ENCODE measurements around the gene CALN1. TPM values are rescaled to one million over a fixed set of nuclear protein-coding genes. Genes with fewer than 3 reads are reported as not detected.

CALN1 gene
- total and polyA plus RNA-seq, 2 of the 8 experiments (the other 6 are each of a cell fraction or from before 2014, with no cell fraction given), result 6.4 to 15.2 TPM

DNA sequence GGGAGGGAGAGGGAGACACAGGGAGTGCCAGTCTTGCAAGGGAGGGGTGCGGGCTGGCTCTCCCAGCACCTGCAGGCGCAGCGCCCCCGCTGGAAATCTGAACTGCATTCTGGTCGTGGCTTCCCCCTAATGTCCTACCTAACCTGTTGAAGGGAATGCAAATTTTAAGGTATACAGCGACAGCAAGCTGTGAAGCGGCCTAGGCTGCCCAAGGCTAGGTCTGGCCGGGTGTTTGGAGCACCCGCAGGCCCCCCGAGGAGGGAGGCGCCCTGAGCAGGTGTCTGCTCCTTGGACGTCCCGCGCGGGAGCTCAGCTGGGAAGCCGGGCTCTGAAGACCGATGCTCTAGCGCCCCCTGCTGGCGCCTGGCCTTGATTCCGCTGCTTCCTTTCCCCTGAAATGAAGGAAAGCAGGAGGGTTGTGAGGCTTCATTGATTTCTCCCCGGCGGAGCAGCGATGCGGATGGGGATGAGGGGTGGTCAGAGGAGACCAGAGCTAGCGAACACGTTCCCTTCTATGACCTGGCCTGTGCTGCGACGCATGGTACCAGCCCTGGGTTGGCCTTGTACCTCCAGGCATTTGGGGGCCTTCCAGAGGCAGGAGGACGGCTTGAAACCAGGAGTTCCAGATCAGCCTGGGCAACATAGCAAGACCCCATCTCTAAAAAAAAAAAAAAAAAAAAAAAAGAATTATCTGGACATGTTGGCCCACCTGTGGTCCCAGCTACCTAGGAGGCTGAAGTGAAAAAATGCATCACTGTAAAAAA is 678.8 kb downstream of the CALN1 start (continued):
- TF ChIP-seq, protein P1, sequence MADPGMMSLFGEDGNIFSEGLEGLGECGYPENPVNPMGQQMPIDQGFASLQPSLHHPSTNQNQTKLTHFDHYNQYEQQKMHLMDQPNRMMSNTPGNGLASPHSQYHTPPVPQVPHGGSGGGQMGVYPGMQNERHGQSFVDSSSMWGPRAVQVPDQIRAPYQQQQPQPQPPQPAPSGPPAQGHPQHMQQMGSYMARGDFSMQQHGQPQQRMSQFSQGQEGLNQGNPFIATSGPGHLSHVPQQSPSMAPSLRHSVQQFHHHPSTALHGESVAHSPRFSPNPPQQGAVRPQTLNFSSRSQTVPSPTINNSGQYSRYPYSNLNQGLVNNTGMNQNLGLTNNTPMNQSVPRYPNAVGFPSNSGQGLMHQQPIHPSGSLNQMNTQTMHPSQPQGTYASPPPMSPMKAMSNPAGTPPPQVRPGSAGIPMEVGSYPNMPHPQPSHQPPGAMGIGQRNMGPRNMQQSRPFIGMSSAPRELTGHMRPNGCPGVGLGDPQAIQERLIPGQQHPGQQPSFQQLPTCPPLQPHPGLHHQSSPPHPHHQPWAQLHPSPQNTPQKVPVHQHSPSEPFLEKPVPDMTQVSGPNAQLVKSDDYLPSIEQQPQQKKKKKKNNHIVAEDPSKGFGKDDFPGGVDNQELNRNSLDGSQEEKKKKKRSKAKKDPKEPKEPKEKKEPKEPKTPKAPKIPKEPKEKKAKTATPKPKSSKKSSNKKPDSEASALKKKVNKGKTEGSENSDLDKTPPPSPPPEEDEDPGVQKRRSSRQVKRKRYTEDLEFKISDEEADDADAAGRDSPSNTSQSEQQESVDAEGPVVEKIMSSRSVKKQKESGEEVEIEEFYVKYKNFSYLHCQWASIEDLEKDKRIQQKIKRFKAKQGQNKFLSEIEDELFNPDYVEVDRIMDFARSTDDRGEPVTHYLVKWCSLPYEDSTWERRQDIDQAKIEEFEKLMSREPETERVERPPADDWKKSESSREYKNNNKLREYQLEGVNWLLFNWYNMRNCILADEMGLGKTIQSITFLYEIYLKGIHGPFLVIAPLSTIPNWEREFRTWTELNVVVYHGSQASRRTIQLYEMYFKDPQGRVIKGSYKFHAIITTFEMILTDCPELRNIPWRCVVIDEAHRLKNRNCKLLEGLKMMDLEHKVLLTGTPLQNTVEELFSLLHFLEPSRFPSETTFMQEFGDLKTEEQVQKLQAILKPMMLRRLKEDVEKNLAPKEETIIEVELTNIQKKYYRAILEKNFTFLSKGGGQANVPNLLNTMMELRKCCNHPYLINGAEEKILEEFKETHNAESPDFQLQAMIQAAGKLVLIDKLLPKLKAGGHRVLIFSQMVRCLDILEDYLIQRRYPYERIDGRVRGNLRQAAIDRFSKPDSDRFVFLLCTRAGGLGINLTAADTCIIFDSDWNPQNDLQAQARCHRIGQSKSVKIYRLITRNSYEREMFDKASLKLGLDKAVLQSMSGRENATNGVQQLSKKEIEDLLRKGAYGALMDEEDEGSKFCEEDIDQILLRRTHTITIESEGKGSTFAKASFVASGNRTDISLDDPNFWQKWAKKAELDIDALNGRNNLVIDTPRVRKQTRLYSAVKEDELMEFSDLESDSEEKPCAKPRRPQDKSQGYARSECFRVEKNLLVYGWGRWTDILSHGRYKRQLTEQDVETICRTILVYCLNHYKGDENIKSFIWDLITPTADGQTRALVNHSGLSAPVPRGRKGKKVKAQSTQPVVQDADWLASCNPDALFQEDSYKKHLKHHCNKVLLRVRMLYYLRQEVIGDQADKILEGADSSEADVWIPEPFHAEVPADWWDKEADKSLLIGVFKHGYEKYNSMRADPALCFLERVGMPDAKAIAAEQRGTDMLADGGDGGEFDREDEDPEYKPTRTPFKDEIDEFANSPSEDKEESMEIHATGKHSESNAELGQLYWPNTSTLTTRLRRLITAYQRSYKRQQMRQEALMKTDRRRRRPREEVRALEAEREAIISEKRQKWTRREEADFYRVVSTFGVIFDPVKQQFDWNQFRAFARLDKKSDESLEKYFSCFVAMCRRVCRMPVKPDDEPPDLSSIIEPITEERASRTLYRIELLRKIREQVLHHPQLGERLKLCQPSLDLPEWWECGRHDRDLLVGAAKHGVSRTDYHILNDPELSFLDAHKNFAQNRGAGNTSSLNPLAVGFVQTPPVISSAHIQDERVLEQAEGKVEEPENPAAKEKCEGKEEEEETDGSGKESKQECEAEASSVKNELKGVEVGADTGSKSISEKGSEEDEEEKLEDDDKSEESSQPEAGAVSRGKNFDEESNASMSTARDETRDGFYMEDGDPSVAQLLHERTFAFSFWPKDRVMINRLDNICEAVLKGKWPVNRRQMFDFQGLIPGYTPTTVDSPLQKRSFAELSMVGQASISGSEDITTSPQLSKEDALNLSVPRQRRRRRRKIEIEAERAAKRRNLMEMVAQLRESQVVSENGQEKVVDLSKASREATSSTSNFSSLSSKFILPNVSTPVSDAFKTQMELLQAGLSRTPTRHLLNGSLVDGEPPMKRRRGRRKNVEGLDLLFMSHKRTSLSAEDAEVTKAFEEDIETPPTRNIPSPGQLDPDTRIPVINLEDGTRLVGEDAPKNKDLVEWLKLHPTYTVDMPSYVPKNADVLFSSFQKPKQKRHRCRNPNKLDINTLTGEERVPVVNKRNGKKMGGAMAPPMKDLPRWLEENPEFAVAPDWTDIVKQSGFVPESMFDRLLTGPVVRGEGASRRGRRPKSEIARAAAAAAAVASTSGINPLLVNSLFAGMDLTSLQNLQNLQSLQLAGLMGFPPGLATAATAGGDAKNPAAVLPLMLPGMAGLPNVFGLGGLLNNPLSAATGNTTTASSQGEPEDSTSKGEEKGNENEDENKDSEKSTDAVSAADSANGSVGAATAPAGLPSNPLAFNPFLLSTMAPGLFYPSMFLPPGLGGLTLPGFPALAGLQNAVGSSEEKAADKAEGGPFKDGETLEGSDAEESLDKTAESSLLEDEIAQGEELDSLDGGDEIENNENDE (IDR thresholded peaks at IDR 0.05; ENCODE audit: insufficient replicate concordance, low read length), result no peak
- TF ChIP-seq TAF7 (optimal IDR thresholded peaks at IDR 0.05; ENCODE audit: borderline replicate concordance, low read depth, low read length) (peak; percentile 47), BCL11A (IDR thresholded peaks at IDR 0.05; ENCODE audit: low read depth in 2 of 2, low read length in 2 of 2) (no peak), HDAC2 (IDR thresholded peaks at IDR 0.05; ENCODE audit: borderline replicate concordance in 1 of 2, low read depth in 2 of 2, low read length in 2 of 2) (peak in 1 of 2 experiments; percentile 84; a peak in 2 of 4 replicates), GABPA (IDR thresholded peaks at IDR 0.05; ENCODE audit: borderline replicate concordance, insufficient read depth, low read length) (0 out of 2 replicates have a peak, but pooled peaks have one; percentile 19), KDM4A (IDR thresholded peaks at IDR 0.05; ENCODE audit: low read depth, low read length, severe bottlenecking) (peak; percentile 37), BRCA1 (IDR thresholded peaks at IDR 0.05; ENCODE audit: low read depth, low read length) (no peak)
- TF ChIP-seq, protein P2, sequence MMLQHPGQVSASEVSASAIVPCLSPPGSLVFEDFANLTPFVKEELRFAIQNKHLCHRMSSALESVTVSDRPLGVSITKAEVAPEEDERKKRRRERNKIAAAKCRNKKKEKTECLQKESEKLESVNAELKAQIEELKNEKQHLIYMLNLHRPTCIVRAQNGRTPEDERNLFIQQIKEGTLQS (IDR thresholded peaks at IDR 0.05; ENCODE audit: insufficient read depth, low read depth, low read length), result no peak

Data from H1 (cell line).